GM19023 (cell line): ENCODE measurements around the gene ZNF714.
"Not testable (repeated sequence)": the region's sequence is repeated elsewhere in the genome, so short reads cannot be mapped to it uniquely, and the experiment has no call there.

Experiments used
- ATAC-seq: cut with Tn5 transposase; IDR thresholded peaks from one replicate; pipeline ENCODE4 v1.9.1; 2021; ENCODE audit warnings: mild to moderate bottlenecking, moderate library complexity; ENCODE audit not compliant: unreplicated experiment

Gene ZNF714

GRCh38 chr19:21130097-21130775, 48.2 kb downstream of the ZNF714 start:
- no peak for ATAC-seq

GRCh38 chr19:21133633-21134032, 51.6 kb downstream of the ZNF714 start:
- ATAC-seq = no peak

- ATAC-seq = no peak
These were observed 52.9 kb downstream of the ZNF714 start for GRCh38 chr19:21134934-21135366.

DNA sequence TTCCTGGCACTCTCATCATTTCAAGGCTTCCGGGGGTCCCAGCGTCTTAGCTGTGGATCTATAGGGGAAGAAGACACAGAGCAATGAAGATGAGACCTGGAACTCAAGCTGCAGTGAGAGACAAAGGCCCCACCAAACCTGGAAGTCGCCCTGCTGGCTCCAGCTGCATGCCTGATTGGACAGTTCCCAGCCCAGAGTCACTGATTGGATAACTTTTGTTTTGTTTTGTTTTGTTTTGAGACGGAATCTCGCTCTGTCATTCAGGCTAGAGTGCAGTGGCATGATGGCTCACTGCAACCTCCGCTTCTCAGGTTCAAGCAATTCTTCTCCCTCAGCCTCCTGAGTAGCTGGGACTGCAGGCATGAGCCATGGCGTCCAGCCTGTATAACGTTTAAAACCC, 53.4 kb downstream of the ZNF714 start:
- ATAC-seq = no peak

DNA sequence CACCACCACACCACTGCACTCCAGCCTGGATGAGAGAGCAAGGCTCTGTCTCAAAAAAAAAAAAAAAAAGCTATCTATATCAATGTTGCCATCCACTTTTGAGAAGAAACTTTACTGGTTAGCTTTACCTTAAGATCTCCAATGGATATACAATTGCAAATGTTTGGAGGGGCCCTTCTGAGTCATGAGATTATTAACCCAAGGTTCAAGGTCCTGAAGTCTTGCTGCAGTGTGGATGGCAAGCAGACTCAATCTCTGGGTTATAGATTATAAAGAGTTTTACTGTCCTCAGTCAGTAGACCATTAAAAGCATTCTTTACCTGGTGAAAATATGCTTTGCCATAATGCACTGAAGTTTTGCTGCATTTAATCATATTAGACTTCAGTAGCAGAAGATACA, 56.1 kb downstream of the ZNF714 start:
- ATAC-seq = no peak

- not testable (repeated sequence) for ATAC-seq
These were observed 59.0 kb downstream of the ZNF714 start for GRCh38 chr19:21141006-21141405.

DNA sequence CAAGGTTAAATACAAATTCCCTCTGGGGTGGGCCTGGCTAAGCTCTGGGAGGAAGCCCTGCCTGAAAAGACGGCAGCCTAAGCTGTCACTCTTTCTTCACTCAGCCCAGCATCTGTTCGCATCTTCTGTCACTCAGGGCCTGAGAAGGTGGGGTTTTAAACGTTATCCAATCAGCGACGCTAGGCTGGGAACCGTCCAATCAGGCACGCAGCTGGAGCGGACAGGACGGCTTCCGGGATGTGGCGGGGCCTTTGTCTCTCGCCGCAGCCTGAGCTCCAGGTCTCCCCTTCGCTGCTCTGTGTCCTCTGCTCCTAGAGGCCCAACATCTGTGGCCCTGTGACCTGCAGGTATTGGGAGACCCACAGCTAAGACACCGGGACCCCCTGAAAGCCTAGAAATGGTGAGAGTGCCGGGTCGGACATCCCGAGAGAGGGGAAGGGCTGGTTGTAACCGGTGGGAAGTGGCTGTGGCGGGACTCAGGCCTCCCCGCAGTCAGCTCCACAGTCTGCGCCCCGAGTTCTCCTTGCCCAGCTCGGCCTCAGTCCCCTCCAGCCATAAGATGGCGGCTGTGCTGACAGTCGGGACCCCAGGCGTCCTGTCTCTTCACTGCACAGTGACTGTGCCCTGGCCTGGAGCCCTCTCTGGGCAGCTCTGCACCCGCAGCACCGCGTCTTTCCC, 59.9 kb downstream of the ZNF714 start, which contains the start of gene ZNF431:
TSS of gene ZNF431 (plus strand) at position 254 of the 678 bp plus-strand sequence. CDS start at position 398, 144 bp downstream.
- ATAC-seq = peak; percentile 100

DNA sequence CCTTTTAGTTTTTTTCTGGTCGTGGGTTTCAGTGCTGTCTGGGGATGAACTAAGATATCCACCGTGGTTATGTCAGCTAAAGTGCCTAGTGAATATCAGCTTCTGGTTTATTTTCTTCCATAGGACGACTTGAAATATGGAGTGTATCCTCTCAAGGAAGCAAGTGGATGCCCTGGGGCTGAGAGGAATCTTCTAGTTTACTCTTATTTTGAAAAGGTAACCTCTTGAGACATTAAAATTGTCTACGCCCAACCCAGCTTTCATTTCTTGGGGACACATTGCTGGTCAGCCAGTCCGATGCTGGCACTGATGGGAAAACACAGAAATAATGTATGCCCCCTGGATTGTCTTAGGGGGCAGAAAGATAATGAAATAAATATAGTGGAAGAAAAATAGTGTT, 61.4 kb downstream of the ZNF714 start:
- no peak for ATAC-seq

DNA sequence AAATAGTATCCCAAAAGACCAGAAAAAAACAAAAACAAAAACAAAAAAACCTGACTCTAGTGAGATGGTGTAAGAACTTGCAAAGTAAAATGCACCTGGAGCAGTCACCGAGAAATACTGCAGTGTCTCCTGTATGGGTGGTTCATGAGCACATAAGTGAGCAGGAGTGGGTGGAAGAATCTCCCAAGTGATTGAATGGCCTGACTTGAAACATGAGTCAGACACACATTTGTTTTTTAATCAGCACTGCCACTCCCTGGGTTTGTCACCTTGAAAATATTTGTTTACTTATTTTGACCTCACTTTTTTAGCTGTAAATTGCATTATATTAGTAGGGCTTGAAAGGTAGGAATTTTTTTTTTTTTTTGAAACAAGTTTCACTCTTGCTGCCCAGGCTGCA, 61.9 kb downstream of the ZNF714 start:
- ATAC-seq = no peak

DNA sequence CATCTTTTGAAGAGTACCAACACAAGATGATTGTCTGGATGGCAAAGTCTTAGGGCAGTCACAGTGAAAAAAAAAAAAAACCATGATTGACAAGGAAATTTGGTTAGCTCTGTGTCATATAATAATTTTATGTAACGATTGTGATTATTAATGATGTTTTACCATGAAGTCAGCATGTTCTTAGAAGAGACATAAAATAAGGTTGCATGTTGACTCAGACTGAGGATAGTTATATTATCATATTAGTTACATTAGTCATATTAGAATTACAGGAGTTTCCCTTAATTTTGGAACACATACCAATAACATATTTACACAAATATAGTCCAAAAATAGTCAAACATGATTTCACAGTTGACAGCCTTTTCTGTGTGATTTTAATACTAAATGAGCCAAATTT, 65.5 kb downstream of the ZNF714 start:
- no peak for ATAC-seq

DNA sequence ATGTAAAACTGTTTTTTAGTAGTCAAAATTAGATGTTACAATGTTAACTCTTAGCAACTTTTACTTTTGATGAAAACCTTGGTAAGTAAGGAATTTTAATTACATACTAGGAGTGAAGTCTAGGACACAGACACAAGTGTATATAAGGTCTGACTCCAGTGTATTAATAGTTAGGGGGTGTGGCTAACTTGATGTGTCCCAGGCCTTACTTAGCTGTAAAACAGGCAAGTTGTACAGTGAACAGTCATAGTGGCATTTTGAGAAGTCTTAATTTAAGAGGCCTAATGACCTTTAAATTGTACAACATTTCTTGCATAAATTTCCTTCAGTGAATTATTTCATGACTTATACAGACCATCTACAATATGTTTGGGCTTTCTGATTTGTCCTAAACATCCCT, 66.7 kb downstream of the ZNF714 start:
- no peak for ATAC-seq

GRCh38 chr19:21149877-21150276, 67.9 kb downstream of the ZNF714 start:
- ATAC-seq = no peak

DNA sequence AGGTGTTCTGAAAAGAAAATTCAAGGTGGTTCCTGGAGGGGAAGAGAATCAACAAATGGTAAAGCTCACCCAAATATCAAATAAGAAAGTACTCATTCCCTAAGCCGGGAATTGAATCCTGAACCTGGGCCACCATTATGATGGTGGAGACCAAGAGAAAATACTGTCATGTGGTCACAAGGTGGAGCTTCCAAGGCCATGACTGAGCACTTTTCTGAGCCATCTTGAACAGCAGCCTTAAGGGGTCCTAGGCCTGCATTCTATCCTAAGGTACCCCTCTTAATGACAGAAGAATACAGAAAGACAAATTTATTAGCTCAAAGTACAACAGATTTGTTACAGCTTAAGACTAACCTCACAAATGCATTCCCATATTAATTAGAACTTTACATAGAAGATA, 69.5 kb downstream of the ZNF714 start:
- ATAC-seq = no peak

- no peak for ATAC-seq
These were observed 76.6 kb downstream of the ZNF714 start for GRCh38 chr19:21158523-21159135.

GRCh38 chr19:21164541-21164940, 82.5 kb downstream of the ZNF714 start:
- no peak for ATAC-seq

GRCh38 chr19:21166436-21166835, 84.4 kb downstream of the ZNF714 start:
- ATAC-seq = no peak
